GM18868 (cell line): Measurements from ENCODE around the gene FAM131C.

Source experiments
- ATAC-seq: cut with Tn5 transposase; IDR thresholded peaks from one replicate; pipeline ENCODE4 v1.9.1; 2021; ENCODE audit warnings: mild to moderate bottlenecking, moderate library complexity; ENCODE audit not compliant: unreplicated experiment

The FAM131C gene

GRCh38 chr1:16073490-16074119, at the start of gene FAM131C:
TSS of gene FAM131C (minus strand) at chr1:16073651. CDS start at chr1:16073442, 209 bp downstream.
- ATAC-seq, result no peak

GRCh38 chr1:16122916-16123315, 49.5 kb upstream of the FAM131C start:
- no peak for ATAC-seq

- ATAC-seq, result no peak
These were observed 49.0 kb upstream of the FAM131C start for GRCh38 chr1:16122350-16122881.

- ATAC-seq, result no peak
These were observed 47.5 kb upstream of the FAM131C start for GRCh38 chr1:16120940-16121410.

- no peak for ATAC-seq
These were observed 47.0 kb upstream of the FAM131C start for GRCh38 chr1:16120407-16120806.

- no peak for ATAC-seq
These were observed 46.5 kb upstream of the FAM131C start for GRCh38 chr1:16119926-16120325.

GRCh38 chr1:16119504-16119903, 46.1 kb upstream of the FAM131C start:
- ATAC-seq, result no peak

- no peak for ATAC-seq
These were observed 45.3 kb upstream of the FAM131C start for GRCh38 chr1:16118706-16119105.

- no peak for ATAC-seq
These were observed 44.5 kb upstream of the FAM131C start for GRCh38 chr1:16117936-16118335.

GRCh38 chr1:16117369-16117768, 43.9 kb upstream of the FAM131C start:
- ATAC-seq, result no peak

GRCh38 chr1:16116625-16117024, 43.2 kb upstream of the FAM131C start:
- no peak for ATAC-seq

GRCh38 chr1:16116002-16116401, 42.6 kb upstream of the FAM131C start:
- ATAC-seq, result no peak

- no peak for ATAC-seq
These were observed 42.1 kb upstream of the FAM131C start for GRCh38 chr1:16115468-16115983.

GRCh38 chr1:16114527-16115467, 41.3 kb upstream of the FAM131C start:
- ATAC-seq, result no peak

GRCh38 chr1:16112596-16113555, 39.4 kb upstream of the FAM131C start:
- ATAC-seq, result no peak

GRCh38 chr1:16111771-16112595, 38.5 kb upstream of the FAM131C start:
- ATAC-seq, result no peak

GRCh38 chr1:16110884-16111283, 37.4 kb upstream of the FAM131C start:
- ATAC-seq, result no peak

- ATAC-seq, result no peak
These were observed 37.0 kb upstream of the FAM131C start for GRCh38 chr1:16110456-16110855.

GRCh38 chr1:16109571-16109970, 36.1 kb upstream of the FAM131C start:
- no peak for ATAC-seq
